CD4-positive, alpha-beta T cell treated with Interleukin-15 for 4 hours (primary cell): Measurements from ENCODE around the gene LMO1.

Experiments
- DNase-seq: peaks from one replicate; pipeline ENCODE4 v3.0.0-alpha.2; 2020; ENCODE audit warnings: low spot score

Gene LMO1

DNA sequence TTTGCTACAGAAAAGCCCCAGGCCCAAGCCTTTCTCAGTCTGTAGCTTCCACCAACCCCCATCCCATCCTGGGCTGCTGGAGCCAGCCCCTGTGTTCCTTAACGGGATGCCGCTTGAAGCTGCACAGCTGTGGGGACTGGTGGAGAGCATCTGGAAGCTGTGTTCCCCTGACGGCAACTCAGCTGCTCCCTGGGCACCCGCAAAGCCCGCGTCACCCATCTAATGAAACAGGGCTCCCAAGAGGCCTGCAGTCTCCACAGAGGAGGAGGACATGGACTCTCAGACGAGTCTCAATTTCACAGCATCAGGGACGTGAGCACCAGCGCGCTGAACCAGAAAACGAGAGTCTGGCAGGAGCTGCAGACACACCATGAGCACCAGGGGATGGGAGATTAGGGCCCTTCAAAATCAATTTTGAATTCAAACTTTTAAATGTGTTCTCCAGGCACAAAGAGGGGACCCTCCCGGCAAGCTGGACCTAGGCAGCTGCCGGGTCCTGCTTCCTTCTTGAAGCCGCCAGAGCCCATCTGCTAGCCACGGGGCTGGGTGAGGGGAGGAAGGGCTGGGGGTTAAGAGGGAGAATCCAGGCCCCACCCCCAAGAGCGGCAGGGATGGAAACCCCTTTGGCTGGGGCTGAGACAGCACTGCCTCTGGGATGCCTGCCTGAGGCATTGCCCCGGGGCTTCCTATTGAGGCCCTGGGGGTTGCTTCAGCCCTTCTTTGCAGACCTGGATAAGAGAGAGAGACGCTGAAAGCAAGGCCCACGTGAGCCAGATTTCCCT is 21.0 kb downstream of the LMO1 start:
- no peak for DNase-seq

DNA sequence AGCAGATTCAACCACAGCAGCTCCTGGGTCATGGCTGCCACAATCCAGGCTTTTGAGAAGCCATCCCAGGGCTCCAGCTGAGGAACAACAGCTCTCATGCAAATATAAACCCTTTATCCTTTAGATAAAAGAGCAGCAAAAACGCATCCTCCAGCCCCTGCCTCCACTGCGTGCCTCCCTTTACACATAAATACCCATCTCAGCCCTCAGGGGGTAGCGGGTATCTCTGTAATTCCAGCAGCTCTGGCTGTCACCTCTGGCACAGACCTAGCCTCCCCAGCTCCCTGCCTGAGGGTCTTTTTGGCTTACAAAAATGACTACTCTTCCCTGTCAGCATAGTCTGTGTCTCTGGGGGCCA is 21.6 kb downstream of the LMO1 start:
- no peak for DNase-seq

DNA sequence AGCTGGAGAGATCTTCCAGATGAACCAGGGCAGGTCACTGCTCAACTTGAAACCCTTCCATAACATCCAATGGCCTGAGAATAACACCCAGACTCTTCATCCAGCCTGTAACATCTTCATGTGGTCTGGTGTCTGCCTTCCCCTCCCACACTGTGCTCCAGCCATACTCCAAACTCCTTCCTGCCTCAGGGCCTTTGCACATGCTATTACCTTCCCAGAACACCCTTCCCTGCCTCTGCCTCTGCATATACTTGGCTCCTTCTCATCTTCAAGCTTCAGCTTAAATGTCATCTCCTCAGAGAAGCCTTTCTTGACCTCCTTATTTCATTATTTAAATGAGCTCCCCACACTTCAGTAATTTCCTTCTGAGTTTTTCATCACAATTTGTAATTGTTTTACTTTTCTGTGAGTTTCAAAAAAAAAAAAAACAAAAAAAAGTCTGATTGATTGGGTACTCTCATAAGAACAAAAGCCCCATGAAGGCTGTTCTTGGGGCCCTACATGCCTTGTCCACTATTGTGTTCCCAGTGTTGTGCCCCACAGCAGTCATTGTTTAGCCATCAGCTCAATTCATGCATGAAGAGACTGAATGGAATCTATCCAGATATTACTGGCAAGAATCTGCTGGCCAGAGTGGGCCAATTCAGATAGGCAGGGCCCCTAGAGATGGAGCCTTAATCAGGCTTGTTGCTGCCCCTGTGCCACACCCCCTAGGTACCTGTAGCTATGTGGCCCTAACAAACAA is 22.1 kb downstream of the LMO1 start:
- no peak for DNase-seq

DNA sequence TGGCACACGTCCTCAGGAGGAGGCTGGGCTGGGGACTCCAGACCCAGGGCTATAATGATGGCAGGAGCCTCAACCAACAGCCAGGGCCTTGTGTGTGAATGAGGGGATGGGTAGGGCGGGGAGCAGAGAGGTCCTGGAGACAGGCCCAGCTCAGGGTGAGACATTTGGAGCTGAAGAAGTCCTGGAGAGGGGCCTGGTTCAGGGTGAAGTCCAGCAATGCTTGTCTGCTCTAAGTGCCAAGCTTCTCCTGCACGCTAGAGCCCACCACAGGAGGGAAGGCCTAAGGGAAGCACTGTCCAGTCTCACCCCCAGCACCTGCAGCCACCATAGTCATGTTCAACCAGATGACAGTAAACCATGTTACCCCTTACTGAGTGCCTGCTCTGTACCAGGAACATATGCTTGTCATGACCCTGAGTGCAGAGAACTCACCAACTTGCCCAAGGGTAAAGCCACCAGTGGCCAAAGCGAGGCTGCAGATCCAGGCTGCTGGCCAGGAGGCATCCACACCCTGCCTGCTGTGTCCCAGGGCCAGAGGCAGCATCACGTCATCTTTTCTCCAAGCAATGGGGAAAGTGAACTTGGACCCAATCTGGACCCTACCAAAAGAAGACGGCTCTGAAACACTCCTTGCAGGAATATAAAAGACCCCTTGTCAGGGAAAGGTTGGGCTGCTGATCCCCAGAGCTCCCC is 24.0 kb downstream of the LMO1 start:
- no peak for DNase-seq

DNA sequence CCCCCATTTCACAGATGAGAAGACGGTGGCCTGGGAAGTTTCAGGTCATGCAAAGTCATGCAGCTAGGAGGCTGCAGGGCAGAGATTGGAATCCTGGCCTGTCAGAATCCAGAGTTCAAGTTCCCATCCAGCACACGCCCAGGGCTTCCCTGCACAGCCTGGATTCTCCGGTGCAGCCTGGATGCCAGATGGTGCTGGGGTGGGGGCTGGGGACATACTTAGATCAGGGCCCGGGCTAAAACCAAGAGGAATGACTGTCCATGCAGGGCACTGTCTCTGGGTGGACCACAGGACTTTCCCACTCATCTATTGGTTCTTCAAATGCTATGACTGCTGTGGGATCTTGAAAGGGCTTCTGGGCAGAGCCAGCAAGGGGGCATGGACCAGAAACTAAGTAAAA is 24.6 kb downstream of the LMO1 start:
- no peak for DNase-seq

DNA sequence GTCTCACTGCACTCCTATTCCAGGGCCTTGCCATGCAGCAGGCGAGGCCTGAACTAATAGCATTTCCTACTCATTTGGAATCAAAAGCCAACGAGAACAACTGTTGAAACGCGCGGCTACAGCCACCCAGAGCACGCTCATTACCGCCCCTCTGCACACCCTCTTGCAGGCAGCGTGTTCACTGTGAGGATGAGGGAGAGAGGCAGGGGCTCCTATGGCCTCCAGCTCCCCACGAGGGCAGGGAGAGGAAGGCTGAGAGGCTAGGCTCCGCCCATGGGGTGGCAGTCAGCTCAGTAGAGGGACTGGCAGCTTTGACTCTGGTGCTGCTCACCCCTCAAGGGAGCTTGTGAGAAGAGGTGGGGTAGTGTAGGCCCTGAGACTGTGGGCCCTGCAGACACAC is 26.2 kb downstream of the LMO1 start:
- no peak for DNase-seq

DNA sequence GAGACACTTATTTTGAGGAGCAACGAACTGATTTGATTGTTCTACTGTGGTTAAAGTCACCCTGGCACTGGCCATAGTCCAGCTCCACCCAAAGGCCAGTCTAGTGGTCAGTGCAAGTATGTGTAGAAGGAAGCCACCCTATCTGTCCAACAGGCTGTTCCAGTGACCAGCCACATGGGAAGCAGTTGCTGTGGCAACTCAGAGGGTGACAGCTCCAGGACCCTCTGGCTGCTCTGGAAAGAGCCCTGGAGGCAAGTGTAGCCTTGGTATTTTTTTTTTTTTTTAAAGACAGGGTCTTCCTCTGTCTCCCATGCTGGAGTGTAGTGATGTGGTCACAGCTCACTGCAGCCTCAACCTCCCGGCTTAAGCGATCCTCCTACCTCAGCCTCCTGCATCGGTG is 27.8 kb downstream of the LMO1 start:
- no peak for DNase-seq

DNA sequence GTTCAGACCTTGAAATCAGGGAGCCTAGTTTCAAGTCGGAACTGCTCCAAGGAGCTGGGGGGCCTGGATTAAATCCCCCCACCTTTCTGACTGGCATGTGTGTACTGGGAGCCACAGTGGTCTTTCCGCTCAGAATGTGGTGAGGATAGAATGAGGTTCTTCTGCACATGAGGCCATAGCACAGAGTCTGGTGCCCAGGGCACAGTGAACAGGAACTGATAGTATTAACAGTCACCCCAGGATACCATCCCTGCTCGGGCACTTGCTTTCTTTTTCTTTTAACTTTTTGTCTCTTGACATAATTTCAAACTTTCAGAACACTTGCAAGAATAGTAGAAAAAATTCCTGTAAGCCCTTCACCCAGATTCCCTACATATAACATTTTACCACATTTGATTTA is 28.8 kb downstream of the LMO1 start:
- DNase-seq = no peak

DNA sequence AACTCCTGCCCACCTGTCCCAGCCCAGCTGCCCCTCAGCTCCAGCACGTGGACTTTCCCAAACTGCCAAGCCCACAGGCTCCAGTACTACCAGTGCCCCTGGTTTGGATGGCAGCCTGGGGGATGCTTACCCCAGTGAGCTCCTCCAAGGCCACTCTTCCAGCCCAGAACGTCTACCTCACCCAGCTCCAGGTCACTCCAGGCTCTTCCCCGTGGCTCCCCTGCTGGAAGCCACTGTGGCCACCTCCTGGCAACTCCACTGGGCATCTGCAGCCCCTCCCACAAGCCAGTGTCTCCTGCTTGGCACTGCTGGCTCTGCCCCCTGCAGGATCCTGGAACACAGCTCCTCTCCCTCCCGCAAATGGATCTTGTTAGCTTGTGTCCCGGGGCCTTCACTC is 29.3 kb downstream of the LMO1 start:
- no peak for DNase-seq

DNA sequence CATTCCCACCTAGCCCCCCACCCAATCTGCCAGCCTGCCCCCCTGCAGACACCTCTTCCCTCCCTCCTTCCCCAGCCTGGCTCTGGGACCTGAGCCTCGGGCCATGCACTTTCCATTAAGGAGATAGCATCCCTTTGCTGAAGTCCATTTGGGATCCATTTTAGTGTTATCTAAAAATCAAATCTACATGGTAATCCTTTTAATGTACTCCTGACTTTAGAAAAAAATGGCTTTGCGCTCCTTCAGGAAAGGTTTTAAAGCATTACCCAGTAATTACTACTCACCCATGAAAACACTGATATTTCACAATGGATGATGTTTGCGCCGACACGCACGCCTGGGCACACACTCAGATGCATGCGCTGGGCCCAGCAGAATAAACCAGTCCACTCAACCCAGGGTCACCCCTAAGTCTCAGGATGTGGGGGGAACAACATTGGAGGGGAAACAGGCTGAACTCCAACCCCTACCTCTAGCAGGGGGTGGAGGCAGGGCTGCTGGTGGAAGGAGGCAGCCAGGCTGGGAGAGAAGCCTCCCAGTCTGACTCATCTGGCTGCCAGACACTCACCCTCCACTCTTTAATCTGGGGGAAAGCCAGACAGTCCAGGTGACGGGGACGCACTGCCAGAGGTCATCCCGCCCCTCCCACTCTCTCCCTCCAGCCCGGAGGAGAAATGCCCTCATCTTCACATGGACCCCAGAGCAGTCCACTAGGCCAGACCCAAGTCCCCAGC is 29.8 kb downstream of the LMO1 start:
- DNase-seq = no peak

DNA sequence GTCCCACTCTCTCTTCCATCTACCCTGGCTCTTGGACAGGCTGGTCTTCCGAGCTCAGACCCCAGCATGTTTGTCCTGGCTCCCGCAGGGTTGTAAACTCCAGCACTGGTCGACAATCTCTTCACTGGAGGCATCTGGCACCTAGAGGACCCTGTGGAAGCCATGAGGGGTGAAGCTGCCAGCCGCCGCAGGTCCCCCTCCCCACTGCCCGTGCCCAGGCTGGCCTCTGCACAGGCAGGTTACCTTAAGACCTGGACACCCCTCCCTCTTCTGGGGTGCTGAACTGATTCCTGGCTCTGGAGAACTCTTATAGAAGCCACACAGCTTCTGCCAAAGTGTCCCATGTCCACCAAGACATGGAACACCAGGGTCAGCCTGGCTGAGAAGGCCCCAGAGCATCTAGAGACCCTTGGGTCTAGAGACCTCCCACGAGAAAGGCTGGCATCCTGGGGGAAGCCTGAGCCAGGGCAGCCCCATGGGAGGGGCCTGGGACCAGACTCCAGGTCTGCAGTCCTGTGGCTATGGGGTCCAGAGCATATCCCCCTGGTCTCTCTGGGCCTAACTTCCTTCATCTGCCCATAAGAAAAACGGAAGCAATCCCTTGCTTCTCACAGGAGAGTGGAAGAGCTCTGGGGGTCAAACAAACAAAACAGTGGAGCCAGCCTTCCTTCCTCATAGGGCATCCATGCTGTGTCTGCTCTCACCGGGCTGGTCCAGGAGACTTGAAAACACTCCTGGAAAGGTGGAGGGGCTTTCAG is 30.6 kb downstream of the LMO1 start:
- no peak for DNase-seq

DNA sequence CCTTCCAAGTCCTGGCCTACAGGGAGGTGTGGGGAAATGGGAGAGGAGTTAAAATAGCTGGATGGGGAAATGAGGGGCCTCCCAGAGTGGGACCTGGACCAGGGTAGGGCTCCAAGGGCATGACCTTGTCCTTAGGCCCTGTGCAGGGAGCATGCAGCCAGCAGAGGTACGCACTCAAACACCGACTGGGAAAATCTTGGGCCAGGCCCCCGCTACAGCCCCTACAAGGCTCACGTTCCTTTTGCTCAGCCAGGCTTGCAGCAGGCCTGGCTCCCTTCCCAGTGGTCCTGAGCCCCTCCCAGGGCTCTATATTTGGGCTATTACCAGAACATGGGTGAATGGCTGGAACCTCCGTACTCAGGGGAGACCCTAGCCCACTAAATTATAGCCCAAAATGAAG is 31.3 kb downstream of the LMO1 start:
- no peak for DNase-seq

DNA sequence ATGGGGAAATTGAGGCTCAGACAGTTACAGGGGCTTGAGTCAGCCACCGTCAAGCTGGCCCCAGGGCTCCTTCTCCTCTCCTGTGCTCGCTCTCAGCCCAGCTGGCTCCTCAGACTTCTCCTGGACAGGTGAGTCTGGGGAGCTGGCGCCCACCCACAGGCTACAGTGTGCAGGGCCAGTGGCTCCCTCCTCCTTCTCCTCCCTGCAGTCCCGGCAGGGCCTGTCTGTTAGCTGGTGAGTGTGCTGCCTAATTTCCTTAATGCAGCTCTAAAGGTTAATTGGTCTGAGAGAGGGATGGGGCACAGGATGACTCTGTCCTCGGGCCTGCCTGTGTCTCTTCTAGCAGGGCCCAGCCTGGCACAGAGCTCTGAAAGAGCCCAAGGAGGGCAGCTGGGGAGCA is 31.7 kb downstream of the LMO1 start:
- DNase-seq = no peak

DNA sequence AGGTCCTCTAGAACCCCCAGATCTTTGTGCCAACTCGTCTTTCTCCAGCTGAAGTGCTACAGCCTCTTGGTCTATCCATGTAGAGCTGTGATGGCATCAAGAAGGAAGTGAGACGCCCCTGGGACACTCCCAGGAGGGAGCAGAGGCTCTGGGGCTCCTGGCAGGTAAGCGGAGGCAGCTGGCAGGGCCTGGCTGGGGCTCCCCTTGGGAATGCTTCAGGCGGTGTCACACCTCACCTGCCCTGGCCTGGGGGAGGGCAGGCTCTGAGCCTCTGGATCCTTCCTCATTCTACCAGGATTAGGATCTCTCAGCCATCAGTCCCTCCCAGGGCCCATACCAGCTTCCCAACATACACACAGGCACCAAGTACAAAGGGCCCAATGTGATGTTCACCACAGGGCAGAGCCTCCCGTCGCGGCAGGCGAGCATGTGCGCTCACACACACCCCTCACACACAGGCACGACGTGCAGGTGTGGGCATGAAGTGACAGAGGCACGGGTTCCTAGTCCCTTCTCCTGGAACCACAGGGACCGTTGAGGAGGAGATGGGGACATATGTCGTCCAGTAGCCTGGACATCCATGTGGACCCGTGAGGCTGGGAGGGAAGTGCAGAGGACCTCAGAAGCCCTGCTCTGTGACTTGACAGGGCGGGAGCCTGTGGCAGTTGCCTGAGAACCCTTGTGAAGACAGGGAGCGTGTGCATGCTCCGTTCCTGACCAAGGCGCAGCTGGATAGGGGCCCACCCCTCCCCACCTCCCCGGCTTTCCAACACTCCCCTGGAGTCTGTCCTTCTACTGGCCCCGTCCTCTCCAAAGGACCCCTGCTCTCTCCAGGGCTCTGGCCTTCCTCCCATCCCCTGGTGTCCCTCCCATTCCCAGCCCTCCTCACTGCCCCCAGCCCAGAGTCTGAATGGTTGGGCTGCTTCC is 32.5 kb downstream of the LMO1 start:
- no peak for DNase-seq

DNA sequence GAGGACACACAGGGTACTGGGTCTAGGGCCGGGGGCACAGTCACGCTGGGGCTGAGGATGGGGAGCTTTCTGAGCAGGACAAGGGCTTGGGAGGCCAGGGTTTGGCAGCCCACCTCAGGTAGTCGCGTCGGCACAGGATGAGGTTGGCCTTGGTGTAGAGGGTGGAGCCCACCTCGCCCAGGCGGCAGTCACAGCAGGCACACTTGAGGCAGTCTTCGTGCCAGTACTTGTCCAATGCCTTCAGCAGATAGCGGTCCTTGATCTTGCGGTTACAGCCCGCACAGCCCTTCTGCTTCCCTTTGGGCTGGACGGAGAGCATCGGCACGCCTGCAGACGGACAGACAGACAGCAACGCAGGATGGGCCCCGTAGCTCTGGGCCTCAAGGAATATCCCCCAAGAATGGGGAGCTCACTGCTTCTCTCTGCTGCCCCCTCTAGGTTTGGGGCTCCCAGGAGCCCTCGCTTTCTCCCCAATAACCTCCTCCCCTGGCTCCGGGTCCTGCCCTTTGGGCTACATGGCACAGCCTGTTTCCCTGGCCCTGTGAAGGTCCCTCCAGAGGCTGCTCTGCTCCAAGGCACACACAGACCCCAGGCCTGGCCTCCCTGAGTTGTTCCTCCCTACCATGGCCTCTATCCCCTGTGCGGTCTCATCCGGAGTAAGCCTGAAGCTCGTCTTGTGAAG is 33.4 kb downstream of the LMO1 start:
- DNase-seq = no peak

DNA sequence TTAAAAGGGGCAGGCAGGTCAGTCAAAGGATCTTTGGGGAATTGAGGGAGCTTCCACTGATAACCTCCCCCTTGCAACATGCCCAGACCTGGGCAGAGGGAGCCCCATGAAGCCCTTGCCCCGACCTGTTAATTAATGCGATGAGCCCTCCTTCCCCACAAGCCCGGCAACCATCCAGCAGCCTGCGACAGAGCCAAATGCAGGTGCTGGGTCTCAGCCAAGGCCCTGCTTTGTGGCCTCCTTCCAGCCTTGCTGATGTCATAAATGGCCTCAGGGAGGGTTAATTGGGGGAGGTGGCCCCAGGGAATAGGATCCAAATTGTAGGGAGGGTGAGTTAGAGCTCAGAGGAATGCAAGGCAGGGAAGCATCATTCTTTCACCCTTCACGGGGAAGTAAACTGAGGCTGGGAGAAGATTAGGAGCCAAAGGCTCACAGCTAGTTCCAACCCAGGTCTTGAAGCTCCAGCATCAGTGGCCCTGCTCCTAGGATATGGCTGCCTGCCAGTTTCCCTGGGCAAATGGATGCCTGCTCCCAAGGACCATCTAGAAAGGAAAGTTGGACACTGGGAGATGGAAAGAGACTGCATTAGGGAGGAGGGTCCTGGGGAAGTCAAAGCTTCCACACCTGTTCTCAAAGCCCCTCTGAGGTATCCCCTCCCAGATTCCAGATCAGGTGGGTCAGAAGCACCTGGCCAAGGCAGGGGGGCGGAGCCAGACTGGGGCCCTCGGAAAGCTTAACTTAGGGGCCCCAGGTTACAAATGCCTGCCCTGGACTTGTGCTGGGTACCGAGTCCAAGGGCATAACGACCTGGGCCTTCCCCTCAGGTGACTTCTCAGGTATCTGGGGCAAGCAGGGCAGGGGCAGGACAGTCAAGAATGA is 34.1 kb downstream of the LMO1 start:
- no peak for DNase-seq

DNA sequence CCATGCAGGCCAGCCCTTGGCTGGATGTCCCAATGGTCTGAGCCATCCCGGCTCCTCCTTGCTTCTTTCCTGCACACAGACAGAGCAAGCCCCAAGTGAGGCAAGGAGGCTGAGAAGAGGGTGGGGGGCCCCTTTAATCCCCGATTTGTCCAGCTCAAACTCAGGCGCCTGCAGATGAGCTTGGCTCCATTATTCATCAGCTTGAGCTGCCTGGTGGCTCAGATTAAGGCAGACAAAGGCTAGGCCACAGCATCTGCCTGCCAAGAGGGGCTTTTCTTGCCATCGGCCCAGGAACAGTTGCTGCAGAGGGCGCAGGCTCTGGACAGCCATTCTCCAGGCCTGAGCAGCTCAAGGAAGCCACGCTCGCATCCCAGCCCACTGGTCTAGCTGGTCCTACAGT is 35.4 kb downstream of the LMO1 start:
- no peak for DNase-seq

DNA sequence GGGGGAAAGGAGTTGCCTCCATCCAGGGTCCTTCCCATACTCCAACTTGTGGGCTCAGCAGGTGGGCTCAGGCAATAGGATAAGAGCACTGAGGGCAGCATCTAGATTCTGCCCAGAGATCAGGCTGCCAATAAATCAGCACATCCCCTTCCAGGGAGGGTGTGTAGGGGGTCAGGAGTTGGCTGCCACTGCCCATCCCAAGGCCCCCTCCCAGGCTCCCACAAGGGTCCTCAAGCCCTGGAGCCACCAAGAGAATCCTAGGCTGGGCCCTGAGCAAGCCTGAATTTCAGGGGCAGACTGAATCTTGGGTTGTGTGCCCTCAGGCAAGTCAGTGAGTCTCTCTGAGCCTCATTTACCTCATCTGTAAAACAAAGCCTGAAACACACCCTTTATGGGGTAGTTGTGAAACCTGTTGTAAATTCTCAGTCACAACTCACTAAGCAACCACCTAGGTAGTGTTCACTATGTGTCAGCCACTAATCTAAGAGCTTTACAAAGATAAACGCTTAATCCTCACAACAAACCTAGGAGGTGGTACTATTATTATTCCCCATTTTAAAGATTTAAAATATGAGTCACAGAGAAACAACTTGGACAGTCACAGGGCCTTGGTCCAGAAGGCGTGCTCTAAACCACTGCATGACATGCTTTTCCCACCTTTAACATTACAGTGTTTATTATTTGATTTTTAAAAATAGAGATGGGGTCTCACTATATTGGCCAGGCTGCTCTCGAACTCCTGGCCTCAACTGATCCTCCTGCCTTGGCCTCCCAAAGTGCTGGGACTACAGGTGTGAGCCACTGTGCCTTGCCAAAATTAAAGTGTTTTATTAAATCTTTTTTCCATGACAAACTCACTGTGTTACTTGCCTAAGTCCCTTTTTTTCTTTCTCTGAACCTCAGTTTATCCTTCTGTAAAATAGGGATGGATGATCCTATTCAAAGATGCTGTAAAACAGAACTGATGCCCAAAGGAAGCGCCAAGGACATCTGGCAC is 36.2 kb downstream of the LMO1 start:
- DNase-seq = no peak
